Mesenchymal stem cell (in vitro differentiated cells and primary cell): ENCODE measurements around the gene ZNF880.
A peak's percentile ranks its signal among the peaks of the same experiment; 100 is the strongest.
"Not testable (repeated sequence)": the region's sequence is repeated elsewhere in the genome, so short reads cannot be mapped to it uniquely, and the experiment has no call there.

Experiments
- DNase-seq: peaks from one replicate; pipeline ENCODE4 v3.0.0-alpha.2; 2013
- H2AFZ ChIP-seq: one replicate; pipeline ENCODE4 v1.6.1; 2013; ENCODE audit warnings: low read depth, mild to moderate bottlenecking, control low read depth, inconsistent platforms, low read length, moderate library complexity
- H2AK5ac ChIP-seq: 2 replicates; pipeline ENCODE4 v1.6.1; 2013; ENCODE audit warnings: low read length, moderate library complexity, mild to moderate bottlenecking, inconsistent platforms; ENCODE audit not compliant: severe bottlenecking
- H2BK120ac ChIP-seq: one replicate; pipeline ENCODE4 v1.6.1; 2013; ENCODE audit warnings: low read depth, mild to moderate bottlenecking, inconsistent platforms, low read length, moderate library complexity
- H2BK12ac ChIP-seq, 2 experiments: one replicate each; pipeline ENCODE4 v1.6.1; 2013; ENCODE audit warnings: inconsistent platforms in 2 of 2, low read length in 2 of 2, mild to moderate bottlenecking in 2 of 2, moderate library complexity in 2 of 2, control low read depth in 1 of 2
- H2BK15ac ChIP-seq: one replicate; pipeline ENCODE4 v1.6.1; 2013; ENCODE audit warnings: mild to moderate bottlenecking, low read depth, inconsistent platforms; ENCODE audit not compliant: poor library complexity, severe bottlenecking
- H2BK5ac ChIP-seq: 2 replicates; pipeline ENCODE4 v1.6.1; 2013; ENCODE audit warnings: low read depth, mild to moderate bottlenecking, low read length, control low read depth, inconsistent platforms; ENCODE audit not compliant: poor library complexity, severe bottlenecking
- H3K14ac ChIP-seq, 2 experiments: one replicate each; pipeline ENCODE4 v1.6.1; 2013; ENCODE audit warnings: inconsistent platforms in 2 of 2, low read length in 2 of 2, control low read depth in 1 of 2, mild to moderate bottlenecking in 1 of 2, moderate library complexity in 1 of 2
- H3K18ac ChIP-seq, 2 experiments: one replicate each; pipeline ENCODE4 v1.6.1; 2013; ENCODE audit warnings: inconsistent platforms in 2 of 2, low read length in 2 of 2, control low read depth in 1 of 2, low read depth in 1 of 2, mild to moderate bottlenecking in 1 of 2
- H3K23ac ChIP-seq, 2 experiments: one replicate each; pipeline ENCODE4 v1.6.1; 2013; ENCODE audit warnings: inconsistent platforms in 2 of 2, low read length in 2 of 2, mild to moderate bottlenecking in 2 of 2, moderate library complexity in 2 of 2, control low read depth in 1 of 2
- H3K27ac ChIP-seq: 2 replicates; pipeline ENCODE4 v1.5.1; 2013; ENCODE audit warnings: mild to moderate bottlenecking, moderate library complexity, low read length, control low read depth, inconsistent platforms; ENCODE audit not compliant: poor library complexity, severe bottlenecking
- H3K27me3 ChIP-seq, 2 experiments: 2 replicates each; pipeline versions ENCODE4 v1.6.1 to v1.7.0; 2013; ENCODE audit warnings: low read length in 2 of 2, mild to moderate bottlenecking in 2 of 2, moderate library complexity in 2 of 2, control low read depth in 1 of 2, inconsistent platforms in 1 of 2; ENCODE audit not compliant: control insufficient read depth in 1 of 2, insufficient read depth in 1 of 2
- H3K36me3 ChIP-seq, 2 experiments: 2 replicates each; pipeline versions ENCODE4 v1.6.1 to v1.7.0; 2013; ENCODE audit warnings: low read length in 2 of 2, control low read depth in 1 of 2, inconsistent platforms in 1 of 2, low read depth in 1 of 2, mild to moderate bottlenecking in 1 of 2; ENCODE audit not compliant: insufficient read depth in 2 of 2, control insufficient read depth in 1 of 2
- H3K4ac ChIP-seq, 2 experiments: one replicate each; pipeline ENCODE4 v1.6.1; 2013; ENCODE audit warnings: inconsistent platforms in 2 of 2, low read length in 2 of 2, mild to moderate bottlenecking in 2 of 2, moderate library complexity in 2 of 2, control low read depth in 1 of 2, low read depth in 1 of 2
- H3K4me1 ChIP-seq: 2 replicates; pipeline ENCODE4 v1.6.1; 2013; ENCODE audit warnings: low read depth, low read length, control low read depth; ENCODE audit not compliant: control insufficient read depth, insufficient read depth
- H3K4me2 ChIP-seq: 2 replicates; pipeline ENCODE4 v1.6.1; 2013; ENCODE audit warnings: low read length, mild to moderate bottlenecking, inconsistent platforms; ENCODE audit not compliant: poor library complexity, severe bottlenecking
- H3K4me3 ChIP-seq, 2 experiments: 2 replicates each; pipeline versions ENCODE4 v1.5.1 to v1.7.0; 2013; ENCODE audit warnings: low read length in 2 of 2, mild to moderate bottlenecking in 2 of 2, control low read depth in 1 of 2, low read depth in 1 of 2; ENCODE audit not compliant: insufficient read depth in 1 of 2
- H3K79me1 ChIP-seq: replicated peaks from 2 replicates; pipeline ENCODE4 v1.6.1; 2013; ENCODE audit warnings: mild to moderate bottlenecking, control low read depth, low read length, inconsistent platforms; ENCODE audit not compliant: poor library complexity, severe bottlenecking
- H3K9ac ChIP-seq: 2 replicates; pipeline ENCODE4 v1.7.0; 2013; ENCODE audit warnings: mild to moderate bottlenecking, low read length, moderate library complexity
- H3K9me3 ChIP-seq: 2 replicates; pipeline ENCODE4 v1.7.0; 2013; ENCODE audit warnings: mild to moderate bottlenecking, low read length; ENCODE audit not compliant: control insufficient read depth
- H4K8ac ChIP-seq: one replicate; pipeline ENCODE4 v1.6.1; 2013; ENCODE audit warnings: inconsistent platforms, mild to moderate bottlenecking, low read length, moderate library complexity
- H4K91ac ChIP-seq: one replicate; pipeline ENCODE4 v1.6.1; 2013; ENCODE audit warnings: mild to moderate bottlenecking, low read length, inconsistent platforms
- WGBS: methylation state at CpG from one replicate; pipeline ENCODE4 v1.1.7; 2013; ENCODE audit warnings: mixed read lengths; 5-methylcytosine and 5-hydroxymethylcytosine counted together

Gene ZNF880

GRCh38 chr19:52336117-52336790 is 33.5 kb upstream of the ZNF880 start, which contains the start of gene ZNF610:
ZNF610 (plus strand) TSS chr19:52336243; CDS start chr19:52349173, 12,930 bp downstream.
- 2% methylated on average over 54 of the region's 55 CpGs for WGBS
- H4K91ac ChIP-seq, result peak within 1 kb of the TSS; percentile 89
- peaks cover 7% of the 10 kb centered on the region for H3K4me1 ChIP-seq

GRCh38 chr19:52336791-52337381 is 32.8 kb upstream of the ZNF880 start:
- Histone ChIP-seq H3K27me3 (no peaks in the 10 kb centered on the region), H3K18ac (peak overlapping the region; percentile 56 to 97), H2AK5ac (no peak overlapping the region), H3K23ac (no peak overlapping the region), H3K27ac (no peak overlapping the region), H2BK15ac (no peak overlapping the region), H4K8ac (peak overlapping the region; percentile 85), H3K14ac (peak overlapping the region in 1 of 2 experiments; percentile 53), H3K4me2 (peak overlapping the region; percentile 94), H2BK120ac (peak overlapping the region; percentile 15), H2BK5ac (no peak overlapping the region), H4K91ac (peak overlapping the region; percentile 48), H3K36me3 (peaks cover 4 to 17% of the 10 kb centered on the region in 2 experiments), H3K4ac (peak overlapping the region; percentile 17 to 92), H3K9me3 (peaks cover 30% of the 10 kb centered on the region), H2AFZ (peak overlapping the region; percentile 42), H3K9ac (peak overlapping the region; percentile 98), H3K4me3 (peak overlapping the region; percentile 85 to 87), H3K79me1 (peaks cover 12% of the 10 kb centered on the region), H2BK12ac (no peak overlapping the region), H3K4me1 (peaks cover 7% of the 10 kb centered on the region)
- peak; percentile 33 for DNase-seq
- WGBS, result 3% methylated on average over 4 of the region's 9 CpGs

More at GRCh38 chr19:52336117-52336790, 33.5 kb upstream of the ZNF880 start, which contains the start of gene ZNF610:
- H3K9me3 ChIP-seq, result peaks cover 36% of the 10 kb centered on the region
- peak within 1 kb of the TSS; percentile 35 for H2BK5ac ChIP-seq
- H3K4me2 ChIP-seq, result peak within 1 kb of the TSS; percentile 94
- peak within 1 kb of the TSS; percentile 85 to 87 for H3K4me3 ChIP-seq
- H3K79me1 ChIP-seq, result peaks cover 12% of the 10 kb centered on the region
- H4K8ac ChIP-seq, result peak within 1 kb of the TSS; percentile 99
- H2BK120ac ChIP-seq, result peak within 1 kb of the TSS; percentile 15
- H2BK12ac ChIP-seq, result no peak within 1 kb of the TSS
- no peak within 1 kb of the TSS for H3K23ac ChIP-seq
- peak within 1 kb of the TSS; percentile 98 for H3K9ac ChIP-seq
- H3K27me3 ChIP-seq, result no peaks in the 10 kb centered on the region
- H3K14ac ChIP-seq, result peak within 1 kb of the TSS; percentile 5 to 53
- peak within 1 kb of the TSS; percentile 97 for H2AFZ ChIP-seq
- peak; percentile 87 for DNase-seq
- H3K4ac ChIP-seq, result peak within 1 kb of the TSS; percentile 56 to 92
- no peak within 1 kb of the TSS for H2AK5ac ChIP-seq
- H3K18ac ChIP-seq, result peak within 1 kb of the TSS; percentile 56 to 97
- peak within 1 kb of the TSS; percentile 49 for H3K27ac ChIP-seq
- H3K36me3 ChIP-seq, result peaks cover 4 to 17% of the 10 kb centered on the region in 2 experiments
- H2BK15ac ChIP-seq, result peak within 1 kb of the TSS; percentile 48

GRCh38 chr19:52339022-52339421 is 30.7 kb upstream of the ZNF880 start:
- peaks cover 12% of the 10 kb centered on the region for H3K79me1 ChIP-seq
- H3K27ac ChIP-seq, H2BK120ac ChIP-seq, H3K27me3 ChIP-seq, H2BK12ac ChIP-seq, H3K14ac ChIP-seq, H2AFZ ChIP-seq, H2AK5ac ChIP-seq, H3K4me1 ChIP-seq, H3K4me3 ChIP-seq, H4K8ac ChIP-seq, H3K4ac ChIP-seq, H2BK15ac ChIP-seq, H3K9ac ChIP-seq, H3K23ac ChIP-seq, H3K18ac ChIP-seq, DNase-seq, H2BK5ac ChIP-seq, H4K91ac ChIP-seq, H3K4me2 ChIP-seq: not testable (repeated sequence)
- H3K36me3 ChIP-seq, result peaks cover 4 to 17% of the 10 kb centered on the region in 2 experiments
- H3K9me3 ChIP-seq, result peaks cover 10% of the 10 kb centered on the region
- WGBS, result 84% methylated on average over 3 of the region's 3 CpGs

- Histone ChIP-seq H3K18ac (no peak overlapping the region), H4K91ac (no peak overlapping the region), H3K23ac (no peak overlapping the region), H4K8ac (no peak overlapping the region), H3K4me2 (no peak overlapping the region), H3K4ac (no peak overlapping the region), H2AK5ac (no peak overlapping the region), H3K27ac (no peak overlapping the region), H3K4me3 (no peak overlapping the region), H3K9ac (no peak overlapping the region), H3K79me1 (no peaks in the 10 kb centered on the region), H3K27me3 (no peaks in the 10 kb centered on the region), H3K4me1 (no peaks in the 10 kb centered on the region), H2BK12ac (no peak overlapping the region), H3K14ac (no peak overlapping the region), H3K9me3 (peaks cover 18% of the 10 kb centered on the region), H2BK15ac (no peak overlapping the region), H2BK5ac (no peak overlapping the region), H3K36me3 (peaks cover 7 to 11% of the 10 kb centered on the region in 2 experiments), H2AFZ (no peak overlapping the region), H2BK120ac (no peak overlapping the region)
- WGBS, result 19% methylated on average over 8 of the region's 8 CpGs
- DNase-seq, result peak; percentile 17
These were observed 26.2 kb upstream of the ZNF880 start for GRCh38 chr19:52343548-52343947.
